ENCODE measurements around the gene FASTK. TPM values are rescaled to one million over a fixed set of nuclear protein-coding genes. Genes with fewer than 3 reads are reported as not detected.

The FASTK gene
- total and polyA plus RNA-seq, 2 donors (not counting 3 experiments of a cell fraction or from before 2014, with no cell fraction given), result 73.3 to 113 TPM

DNA sequence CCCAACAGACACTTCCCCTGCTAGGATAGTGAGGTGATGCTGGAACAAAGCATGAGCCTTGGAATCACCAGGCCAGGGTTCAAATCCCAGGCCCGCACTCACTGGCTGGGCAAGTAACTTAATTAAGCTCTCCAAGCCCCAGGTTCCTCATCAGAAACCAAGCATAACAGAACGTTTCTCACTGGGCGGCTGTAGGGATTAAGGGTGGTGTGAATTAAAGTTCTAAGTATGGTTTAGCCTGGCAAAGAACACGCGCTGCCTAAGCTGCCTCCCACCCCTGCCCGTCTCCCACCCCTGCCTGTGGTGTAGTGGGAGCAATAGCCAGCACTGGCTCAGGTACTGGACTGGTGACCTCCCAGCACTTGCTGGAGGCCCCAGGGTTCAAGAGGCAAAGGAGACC lies 15.6 kb downstream of the FASTK start:
- dilution Hi-C loops (cut with MboI; ENCODE audit: extremely low pct_ligation_motif_present, low sequenced_read_pairs) (no loop called here), intact Hi-C loops (cut with micrococcal nuclease) (no loop called here)
- peaks cover 10% of the 10 kb centered on the region for H3K4me1 ChIP-seq (ENCODE audit: control insufficient read depth, extremely low read depth, insufficient read depth, low read length)
- ChIA-PET POLR2A (no interaction called here), CTCF (no interaction called here)
- TF ChIP-seq FOS (IDR thresholded peaks at IDR 0.05; ENCODE audit: borderline replicate concordance, insufficient read depth, low read length) (no peak), MYC (IDR thresholded peaks at IDR 0.05; ENCODE audit: low read depth, low read length) (no peak), EZH2 (IDR thresholded peaks at IDR 0.05; ENCODE audit: borderline replicate concordance, low read depth, low read length, severe bottlenecking) (no peak), JUN (IDR thresholded peaks at IDR 0.05; ENCODE audit: borderline replicate concordance, insufficient read depth, insufficient read length, low read depth) (no peak), POLR2A (IDR thresholded peaks at IDR 0.05; ENCODE audit: low read depth, low read length) (no peak), POLR2AphosphoS5 (IDR thresholded peaks at IDR 0.05; ENCODE audit: insufficient read depth, low read depth, low read length) (no peak), GATA2 (IDR thresholded peaks at IDR 0.05; ENCODE audit: insufficient read depth, insufficient read length, low read depth, low read length) (no peak)
- TF ChIP-seq, protein P1, sequence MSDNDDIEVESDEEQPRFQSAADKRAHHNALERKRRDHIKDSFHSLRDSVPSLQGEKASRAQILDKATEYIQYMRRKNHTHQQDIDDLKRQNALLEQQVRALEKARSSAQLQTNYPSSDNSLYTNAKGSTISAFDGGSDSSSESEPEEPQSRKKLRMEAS (IDR thresholded peaks at IDR 0.05; ENCODE audit: insufficient read depth, insufficient read length), result no peak
- TF ChIP-seq, protein P2, sequence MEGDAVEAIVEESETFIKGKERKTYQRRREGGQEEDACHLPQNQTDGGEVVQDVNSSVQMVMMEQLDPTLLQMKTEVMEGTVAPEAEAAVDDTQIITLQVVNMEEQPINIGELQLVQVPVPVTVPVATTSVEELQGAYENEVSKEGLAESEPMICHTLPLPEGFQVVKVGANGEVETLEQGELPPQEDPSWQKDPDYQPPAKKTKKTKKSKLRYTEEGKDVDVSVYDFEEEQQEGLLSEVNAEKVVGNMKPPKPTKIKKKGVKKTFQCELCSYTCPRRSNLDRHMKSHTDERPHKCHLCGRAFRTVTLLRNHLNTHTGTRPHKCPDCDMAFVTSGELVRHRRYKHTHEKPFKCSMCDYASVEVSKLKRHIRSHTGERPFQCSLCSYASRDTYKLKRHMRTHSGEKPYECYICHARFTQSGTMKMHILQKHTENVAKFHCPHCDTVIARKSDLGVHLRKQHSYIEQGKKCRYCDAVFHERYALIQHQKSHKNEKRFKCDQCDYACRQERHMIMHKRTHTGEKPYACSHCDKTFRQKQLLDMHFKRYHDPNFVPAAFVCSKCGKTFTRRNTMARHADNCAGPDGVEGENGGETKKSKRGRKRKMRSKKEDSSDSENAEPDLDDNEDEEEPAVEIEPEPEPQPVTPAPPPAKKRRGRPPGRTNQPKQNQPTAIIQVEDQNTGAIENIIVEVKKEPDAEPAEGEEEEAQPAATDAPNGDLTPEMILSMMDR (IDR thresholded peaks at IDR 0.05; ENCODE audit: extremely low read depth in 1 of 2, insufficient read depth in 1 of 2, low read depth in 1 of 2, low read length in 2 of 2), result no peak
- H3K27ac ChIP-seq (ENCODE audit: insufficient read depth, low read depth, low read length), result no peak overlapping the region
- no TSS peak for BruUV-seq (replicated peaks)
- no peaks in the 10 kb centered on the region for H3K9me3 ChIP-seq (replicated peaks; ENCODE audit: control insufficient read depth, insufficient read depth, low read length)
- FAIRE-seq (no peak), DNase-seq (ENCODE audit: low read depth, low spot score) (no peak)
- H3K9me1 ChIP-seq (replicated peaks; ENCODE audit: control insufficient read depth, extremely low read depth, insufficient read depth, low read length), result no peaks in the 10 kb centered on the region
- peaks cover 15 to 48% of the 10 kb centered on the region in 2 experiments for H3K36me3 ChIP-seq (ENCODE audit: control insufficient read depth in 2 of 2, extremely low read depth in 1 of 2, insufficient read depth in 2 of 2, low read length in 2 of 2)
- no peak overlapping the region for H3K4me3 ChIP-seq (replicated peaks in 1 of 3; ENCODE audit: insufficient read depth in 1 of 3, low read depth in 1 of 3, low read length in 3 of 3)
- no peaks in the 10 kb centered on the region for H4K20me1 ChIP-seq (replicated peaks; ENCODE audit: control insufficient read depth, extremely low read depth, insufficient read depth, low read length)
- H2AFZ ChIP-seq (ENCODE audit: low read depth, low read length), result no peak overlapping the region
- H3K9ac ChIP-seq (replicated peaks; ENCODE audit: extremely low read depth, insufficient read depth, low read length), result no peak overlapping the region
- H3K79me2 ChIP-seq (ENCODE audit: control insufficient read depth, insufficient read depth, low read length), result peaks cover 30% of the 10 kb centered on the region
- H3K27me3 ChIP-seq (ENCODE audit: control insufficient read depth in 2 of 2, insufficient read depth in 2 of 2, low read length in 2 of 2), result no peaks in the 10 kb centered on the region
- H3K4me2 ChIP-seq (ENCODE audit: insufficient read depth, low read length), result no peak overlapping the region
